NCI-H82 treated with DMSO at 0.1 percent for 48 hours (cell line): ENCODE results near the gene RAB14.

ENCODE experiments used
- DNase-seq: peaks from one replicate; lab custom pipeline; 2025; ENCODE audit not compliant: unreplicated experiment; lab: John Stamatoyannopoulos, UW

Gene RAB14

DNA sequence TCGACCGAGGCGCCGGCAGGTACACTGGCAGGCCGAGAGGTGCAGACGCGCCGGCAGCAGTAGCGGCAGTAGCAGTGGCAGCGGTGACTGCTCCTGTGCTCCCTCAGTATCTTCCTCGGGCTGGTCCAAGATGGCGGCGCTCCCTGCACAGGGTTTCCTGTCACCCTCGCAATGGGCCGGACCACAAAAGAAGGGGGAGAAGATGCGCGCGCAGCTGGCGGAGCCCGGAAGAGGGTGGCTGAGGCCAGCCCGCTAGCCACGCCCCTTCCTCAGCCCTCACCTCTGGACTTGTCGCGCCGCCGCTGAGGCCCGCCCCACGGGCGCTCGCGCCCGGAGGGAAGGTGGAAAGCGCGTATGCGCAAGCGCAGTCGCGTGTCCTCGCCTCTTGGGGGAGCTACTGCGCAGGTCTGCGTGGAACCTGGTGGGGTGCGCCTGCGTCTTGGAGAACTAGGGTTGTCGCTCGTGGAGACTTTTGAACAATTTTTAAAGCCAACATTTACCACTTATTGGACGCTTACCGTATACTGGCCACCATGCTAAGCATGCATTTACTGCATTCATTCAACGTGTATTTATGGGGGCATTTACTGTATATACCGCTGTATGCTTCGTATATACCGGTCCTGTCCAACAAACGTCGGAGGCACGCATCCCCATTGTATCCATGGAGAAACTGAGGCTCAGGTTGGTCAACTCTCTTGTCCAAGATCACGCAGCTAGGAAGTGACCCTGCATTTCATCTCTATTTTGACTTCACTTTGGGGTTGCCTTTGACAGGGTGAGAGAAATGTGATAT, at the start of gene RAB14:
TSS of gene RAB14 (minus strand) at position 132 of the 796 bp plus-strand sequence. CDS start 8,457 bp downstream, outside the sequence.
- DNase-seq: peak; percentile 96

DNA sequence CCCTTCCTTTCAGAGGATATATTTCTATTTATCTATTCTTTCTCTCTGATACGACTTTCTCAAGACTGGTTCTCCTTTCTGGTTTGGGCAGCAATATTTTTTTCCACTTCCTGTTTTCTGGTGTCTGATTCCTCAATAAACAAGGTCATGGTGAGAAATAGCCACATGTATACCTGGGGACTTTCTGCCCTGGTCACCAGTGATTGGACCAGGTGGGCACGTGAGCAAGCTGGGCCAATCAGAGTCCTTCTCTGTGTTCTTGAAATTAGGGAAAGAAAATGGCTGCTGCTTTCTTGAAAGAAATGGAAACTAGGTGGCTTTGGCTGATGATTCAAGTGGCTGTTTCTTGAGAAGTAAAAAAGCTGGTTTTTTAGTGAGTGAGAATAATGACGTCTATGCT, 47.9 kb upstream of the RAB14 start:
- DNase-seq: no peak

GRCh38 chr9:121246821-121247561, 45.3 kb upstream of the RAB14 start:
- DNase-seq: no peak

DNA sequence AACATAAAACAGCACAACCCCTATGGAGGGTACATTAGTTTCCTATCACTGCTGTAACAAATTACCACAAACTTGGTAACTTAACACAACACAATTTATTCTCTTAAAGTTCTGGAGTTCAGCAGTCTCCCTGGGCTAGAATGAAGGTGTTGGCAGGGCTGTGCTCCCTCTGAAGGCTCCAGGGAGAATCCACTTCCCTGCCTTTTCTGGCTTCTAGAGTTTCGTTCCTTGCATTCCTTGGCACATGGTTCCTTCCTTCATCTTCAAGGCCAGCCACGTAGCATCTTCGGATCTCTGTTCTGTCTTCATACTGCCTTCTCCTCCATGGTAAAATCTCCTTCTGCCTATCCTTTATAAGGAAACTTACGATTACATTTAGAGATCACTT, 41.3 kb upstream of the RAB14 start:
- DNase-seq: no peak

- no peak for DNase-seq
Measured at GRCh38 chr9:121242219-121242958, 40.7 kb upstream of the RAB14 start.

- DNase-seq: no peak
Measured at GRCh38 chr9:121240472-121241135, 38.9 kb upstream of the RAB14 start.

DNA sequence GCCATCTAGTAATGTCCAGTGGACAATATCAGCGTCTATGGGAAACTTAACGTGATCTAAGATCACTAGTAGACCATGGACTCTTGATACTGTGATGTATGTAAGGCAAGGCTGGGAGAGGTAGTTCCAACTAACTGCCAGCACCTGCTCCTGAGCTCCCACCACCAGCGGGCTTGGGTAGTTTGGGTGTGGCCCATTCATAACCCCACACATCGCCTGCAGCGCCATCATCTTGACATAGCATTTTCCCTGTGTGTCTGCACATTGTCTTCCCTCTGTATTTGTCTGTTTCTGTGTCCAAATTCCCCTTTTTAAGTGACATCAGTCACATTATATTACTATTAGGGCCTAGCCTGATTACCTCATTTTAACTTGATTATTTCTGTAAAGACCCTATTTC, 38.2 kb upstream of the RAB14 start:
- no peak for DNase-seq

DNA sequence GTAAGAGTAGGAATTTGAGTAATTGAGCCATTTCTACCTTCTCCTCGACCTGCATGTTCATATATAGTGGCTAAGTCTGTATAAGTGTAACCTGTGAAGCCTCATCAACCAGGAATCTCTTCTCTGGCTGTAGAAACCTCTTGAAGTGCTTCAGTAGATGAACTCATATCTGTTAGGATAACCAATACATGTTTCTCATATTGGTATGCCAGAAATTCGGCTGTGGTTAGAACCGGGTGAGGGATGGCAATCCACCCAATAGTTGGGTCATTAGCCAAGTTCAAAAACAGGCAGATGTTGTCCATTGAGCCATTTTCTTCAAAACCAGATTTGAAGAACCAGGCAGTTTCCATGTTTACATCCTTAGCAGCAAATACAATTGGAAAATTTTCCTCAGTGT, 37.4 kb upstream of the RAB14 start:
- no peak for DNase-seq

DNA sequence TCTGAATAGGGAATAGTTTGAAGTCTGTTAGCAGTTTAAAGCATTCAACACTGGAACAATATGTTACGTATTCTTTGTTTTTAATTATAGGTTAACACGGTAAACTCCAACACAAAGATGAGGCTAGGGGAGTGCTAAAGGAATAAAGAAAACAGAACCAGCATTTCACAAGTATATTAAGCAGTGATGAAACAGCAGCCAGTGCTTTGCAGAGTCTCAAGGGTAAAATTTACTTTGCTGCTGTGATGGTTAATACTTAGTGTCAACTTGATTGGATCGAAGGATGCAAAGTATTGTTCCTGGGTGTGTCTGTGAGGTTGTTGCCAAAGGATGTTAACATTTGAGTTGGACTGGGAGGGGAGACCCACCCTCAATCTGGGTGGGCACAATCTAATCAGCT, 36.2 kb upstream of the RAB14 start:
- DNase-seq: no peak

GRCh38 chr9:121235512-121235911, 33.8 kb upstream of the RAB14 start:
- no peak for DNase-seq

DNA sequence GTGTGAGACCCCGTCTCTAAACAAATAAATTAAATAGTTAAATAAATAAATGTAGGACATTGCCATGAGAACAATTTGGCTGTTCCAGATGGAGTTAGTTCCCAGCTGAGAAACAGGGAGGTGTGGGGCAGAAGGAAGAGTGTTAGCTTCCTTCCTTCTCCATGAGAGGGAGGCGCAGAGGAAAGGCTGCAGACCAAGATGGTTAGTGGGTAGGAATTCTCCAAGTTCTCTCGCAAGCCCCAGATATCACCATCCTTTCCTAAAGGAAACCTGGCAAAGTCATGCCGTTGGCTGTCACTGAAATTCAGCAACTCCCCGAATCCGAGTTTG, 33.1 kb upstream of the RAB14 start:
- DNase-seq: no peak

GRCh38 chr9:121233906-121234831, 32.5 kb upstream of the RAB14 start:
- DNase-seq: no peak

DNA sequence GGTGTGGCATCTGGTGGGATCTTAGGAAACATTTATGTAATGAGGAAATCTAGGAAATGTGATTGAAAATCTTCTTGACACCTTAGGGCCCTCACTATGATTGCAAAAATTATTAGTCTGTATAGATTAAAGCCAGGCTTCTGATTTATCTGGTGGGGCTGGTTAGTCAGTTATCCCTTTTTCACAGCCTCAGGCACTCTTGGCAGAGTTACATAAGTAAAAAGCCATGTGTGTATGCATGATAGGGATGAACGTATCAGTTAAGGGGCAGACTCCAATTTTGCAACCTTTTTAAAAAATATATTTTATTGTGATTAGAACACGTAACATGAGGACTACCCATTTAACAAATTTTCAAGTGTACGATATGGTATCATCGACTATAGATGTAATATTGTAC, 30.6 kb upstream of the RAB14 start:
- DNase-seq: no peak

DNA sequence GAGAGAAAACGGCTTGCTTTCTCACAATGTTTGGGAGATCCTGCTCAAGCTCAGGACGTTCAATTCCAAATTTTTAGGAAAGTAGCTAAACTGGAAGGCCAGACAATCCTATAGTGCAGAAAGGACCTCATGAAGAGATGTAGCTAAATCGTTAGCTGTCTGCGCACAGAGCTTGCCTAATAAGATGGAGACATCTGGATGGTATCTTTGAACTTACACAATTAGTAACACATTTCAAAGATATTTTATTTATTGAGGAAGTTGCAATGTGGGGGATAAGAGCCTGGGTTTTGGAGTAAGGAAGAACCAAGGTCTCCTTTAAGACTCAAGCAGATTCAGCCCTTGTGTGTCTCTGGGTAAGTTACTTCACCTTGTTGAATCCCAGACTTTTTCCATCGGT, 28.6 kb upstream of the RAB14 start:
- no peak for DNase-seq

DNA sequence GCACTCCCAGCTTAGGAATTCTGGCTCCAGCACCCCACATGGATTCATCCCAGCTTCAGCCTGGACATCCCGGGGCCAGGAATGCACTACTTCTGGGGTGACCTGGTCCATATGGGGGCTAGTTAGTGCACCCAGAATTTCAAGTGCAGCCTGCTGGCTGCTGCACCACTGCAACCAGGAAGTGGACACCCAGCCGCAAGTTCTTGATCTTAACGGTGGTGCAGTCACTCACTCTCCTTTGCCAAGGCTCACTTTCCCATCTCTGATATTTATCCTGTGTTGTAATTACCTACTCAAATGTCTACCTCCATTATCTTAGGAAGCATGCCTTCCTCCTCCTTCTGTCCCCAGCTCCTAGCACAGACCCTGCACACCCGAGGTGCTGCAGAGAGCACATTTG, 26.2 kb upstream of the RAB14 start:
- no peak for DNase-seq

DNA sequence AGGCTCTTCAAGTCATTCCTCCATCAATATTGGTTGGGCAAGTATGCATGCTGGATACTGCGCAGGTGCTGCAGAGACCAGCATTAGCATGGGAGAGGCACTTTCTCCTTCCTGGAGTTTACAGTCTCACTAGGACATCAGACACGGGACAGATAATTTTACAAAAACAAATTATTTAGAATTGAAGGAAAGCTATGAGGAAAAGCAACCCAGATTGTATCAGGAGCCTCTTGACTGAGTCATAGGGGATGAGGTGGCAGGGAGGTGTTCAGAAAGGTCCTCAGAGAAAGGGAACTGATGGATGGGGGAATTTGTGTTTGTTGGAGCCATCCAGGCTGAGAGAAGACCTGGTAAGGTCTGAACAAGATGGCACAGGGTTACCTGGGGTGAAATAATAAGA, 24.5 kb upstream of the RAB14 start:
- no peak for DNase-seq

GRCh38 chr9:121225240-121225639, 23.6 kb upstream of the RAB14 start:
- peak; percentile 50 for DNase-seq

DNA sequence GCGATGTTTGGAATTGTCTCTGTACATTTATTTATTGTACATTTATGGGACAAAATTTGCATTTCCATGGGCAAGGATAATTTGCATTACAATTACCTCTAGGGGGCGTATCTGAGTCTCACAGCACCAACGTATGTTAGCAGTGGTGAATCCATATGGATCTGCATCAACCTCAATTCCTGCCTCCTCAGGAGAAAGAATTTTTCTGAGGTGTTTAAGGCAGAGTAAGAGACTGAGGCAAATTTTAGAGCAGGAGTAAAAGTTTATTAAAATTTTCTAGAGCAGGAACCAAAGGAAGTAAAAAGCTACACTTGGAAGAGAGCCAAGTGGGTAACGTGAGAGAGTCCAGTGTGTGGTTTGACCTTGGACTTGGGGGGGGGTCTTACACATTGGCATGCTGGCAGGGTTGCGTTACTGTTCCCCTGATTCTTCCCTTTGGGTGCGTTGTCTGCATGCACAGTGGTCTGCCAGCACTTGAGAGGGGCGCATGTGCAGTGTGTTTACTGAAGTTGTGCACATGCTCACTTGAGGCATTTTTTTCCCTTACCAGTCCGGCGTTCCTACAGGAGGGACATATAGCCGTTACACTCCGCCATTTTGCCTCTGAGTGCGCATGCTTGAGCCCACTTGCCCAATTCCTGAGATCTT, 21.0 kb upstream of the RAB14 start:
- DNase-seq: peak; percentile 33

DNA sequence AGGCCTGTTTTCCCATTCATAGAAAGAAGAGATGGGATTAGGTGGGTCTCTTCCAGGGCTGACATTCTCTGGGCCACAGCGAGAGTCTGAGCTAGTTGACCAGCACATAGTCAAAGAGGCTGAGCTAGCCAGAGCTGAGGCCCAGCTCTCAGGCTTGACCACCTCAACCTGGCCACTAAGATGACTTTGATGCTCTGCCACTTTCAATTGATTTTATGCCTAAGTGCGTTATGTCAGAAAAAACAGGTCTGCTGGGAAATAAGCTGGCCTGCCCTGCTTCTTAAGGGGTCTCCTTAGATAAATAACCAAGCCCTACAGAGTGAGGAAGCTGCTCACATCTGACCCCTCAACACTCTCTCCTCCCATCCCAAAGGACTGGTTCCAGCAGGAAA, 20.0 kb upstream of the RAB14 start:
- no peak for DNase-seq
